ENCODE data around the gene NT5DC2.

DNA sequence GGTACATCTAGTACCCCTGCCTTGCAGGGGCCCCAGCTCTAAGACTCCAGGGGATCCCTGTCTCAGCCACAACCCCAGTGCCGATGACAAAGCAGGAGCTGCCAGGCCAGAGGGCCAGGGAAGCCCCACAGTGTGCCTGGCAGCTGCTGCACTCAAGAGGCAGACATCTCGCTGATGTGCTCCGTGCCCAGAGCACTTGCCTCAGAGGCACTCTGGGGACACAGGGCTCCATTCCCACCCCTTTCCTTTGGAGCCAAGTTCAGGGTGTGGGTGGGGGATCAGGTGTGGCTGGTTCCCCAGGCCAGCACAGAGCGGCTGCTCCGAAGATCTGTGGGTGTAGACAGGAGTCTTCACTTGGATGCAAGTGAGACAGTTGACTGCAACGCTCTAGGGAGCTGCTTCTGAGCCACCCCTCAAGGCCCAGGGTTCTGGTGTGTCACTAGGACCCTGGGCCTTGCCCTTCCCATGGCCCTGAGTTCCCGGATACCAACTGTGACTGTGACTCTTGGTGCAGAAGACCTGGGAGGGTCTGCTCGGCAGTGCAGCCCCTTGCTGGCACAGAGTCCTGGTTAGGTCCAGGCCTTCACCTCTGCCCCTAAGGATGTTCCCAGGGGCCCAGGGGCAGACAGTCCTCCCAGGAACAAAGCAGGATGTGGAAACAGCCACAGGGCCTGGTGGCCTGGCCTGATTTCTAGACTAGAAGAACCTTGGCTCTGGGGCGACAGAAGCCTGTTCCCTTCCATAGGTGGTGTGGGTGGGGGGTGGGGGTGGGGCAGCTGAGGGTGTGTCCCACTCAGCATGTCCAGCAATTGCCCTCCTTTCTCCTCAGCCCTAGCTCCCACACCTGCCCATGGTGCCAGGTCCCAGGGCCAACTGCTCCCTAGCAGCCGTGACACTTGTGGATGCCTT is 2.5 kb downstream of the NT5DC2 start:
- TF ChIP-seq, protein P1, sequence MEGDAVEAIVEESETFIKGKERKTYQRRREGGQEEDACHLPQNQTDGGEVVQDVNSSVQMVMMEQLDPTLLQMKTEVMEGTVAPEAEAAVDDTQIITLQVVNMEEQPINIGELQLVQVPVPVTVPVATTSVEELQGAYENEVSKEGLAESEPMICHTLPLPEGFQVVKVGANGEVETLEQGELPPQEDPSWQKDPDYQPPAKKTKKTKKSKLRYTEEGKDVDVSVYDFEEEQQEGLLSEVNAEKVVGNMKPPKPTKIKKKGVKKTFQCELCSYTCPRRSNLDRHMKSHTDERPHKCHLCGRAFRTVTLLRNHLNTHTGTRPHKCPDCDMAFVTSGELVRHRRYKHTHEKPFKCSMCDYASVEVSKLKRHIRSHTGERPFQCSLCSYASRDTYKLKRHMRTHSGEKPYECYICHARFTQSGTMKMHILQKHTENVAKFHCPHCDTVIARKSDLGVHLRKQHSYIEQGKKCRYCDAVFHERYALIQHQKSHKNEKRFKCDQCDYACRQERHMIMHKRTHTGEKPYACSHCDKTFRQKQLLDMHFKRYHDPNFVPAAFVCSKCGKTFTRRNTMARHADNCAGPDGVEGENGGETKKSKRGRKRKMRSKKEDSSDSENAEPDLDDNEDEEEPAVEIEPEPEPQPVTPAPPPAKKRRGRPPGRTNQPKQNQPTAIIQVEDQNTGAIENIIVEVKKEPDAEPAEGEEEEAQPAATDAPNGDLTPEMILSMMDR (IDR thresholded peaks at IDR 0.05) = no peak
- TF ChIP-seq POLR2AphosphoS5 (IDR thresholded peaks at IDR 0.05) = no peak
- no peak for TF ChIP-seq POLR2A (IDR thresholded peaks at IDR 0.05)

Data from suprapubic skin (tissue), 4 donors.